CD4-positive, alpha-beta T cell treated with Interleukin-17A for 4 hours (primary cell): ENCODE measurements around the gene AKAP11.
A peak's percentile ranks its signal among the peaks of the same experiment; 100 is the strongest.

Source experiments
- DNase-seq: peaks from one replicate; pipeline ENCODE4 v3.0.0-alpha.2; 2020; ENCODE audit warnings: mixed read lengths

AKAP11 gene

GRCh38 chr13:42274386-42275097 is 2.6 kb downstream of the AKAP11 start:
- DNase-seq: no peak

GRCh38 chr13:42275098-42275471 is 3.1 kb downstream of the AKAP11 start:
- DNase-seq: no peak

- DNase-seq: no peak
Measured at GRCh38 chr13:42275506-42275905, 3.6 kb downstream of the AKAP11 start.

GRCh38 chr13:42276683-42277082 is 4.7 kb downstream of the AKAP11 start:
- no peak for DNase-seq

DNA sequence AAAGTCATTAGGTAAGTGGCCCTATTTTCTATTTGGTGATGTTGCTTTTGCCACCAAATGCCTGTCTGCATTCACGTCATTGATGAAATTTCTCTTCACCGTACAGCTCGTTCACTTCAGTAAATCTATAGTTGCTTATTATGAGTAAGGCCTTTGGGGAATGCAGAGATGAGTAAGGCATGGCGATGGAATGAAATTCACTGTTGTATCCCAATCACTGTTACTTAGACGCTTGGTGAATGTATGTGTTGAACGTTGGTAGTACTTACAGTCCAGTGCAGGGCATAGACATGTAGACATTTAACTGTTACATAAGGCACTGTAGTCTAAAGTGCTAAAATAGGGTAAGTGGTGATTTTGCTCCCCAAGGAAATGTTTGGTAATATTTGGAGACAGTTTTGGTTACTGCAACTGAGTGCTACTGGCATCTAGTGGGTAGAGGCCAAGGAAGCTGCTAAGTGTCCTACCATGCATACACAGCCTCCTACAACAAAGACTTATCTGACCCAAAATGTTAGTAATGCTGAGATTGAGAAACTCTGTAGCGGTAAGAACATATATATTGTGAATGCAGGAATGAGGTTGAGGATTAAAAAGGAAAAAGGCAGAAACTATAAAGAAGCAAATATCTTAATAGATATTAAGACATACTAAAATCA is 5.8 kb downstream of the AKAP11 start:
- no peak for DNase-seq

- peak; percentile 45 for DNase-seq
Measured at GRCh38 chr13:42279080-42279479, 7.1 kb downstream of the AKAP11 start.

DNA sequence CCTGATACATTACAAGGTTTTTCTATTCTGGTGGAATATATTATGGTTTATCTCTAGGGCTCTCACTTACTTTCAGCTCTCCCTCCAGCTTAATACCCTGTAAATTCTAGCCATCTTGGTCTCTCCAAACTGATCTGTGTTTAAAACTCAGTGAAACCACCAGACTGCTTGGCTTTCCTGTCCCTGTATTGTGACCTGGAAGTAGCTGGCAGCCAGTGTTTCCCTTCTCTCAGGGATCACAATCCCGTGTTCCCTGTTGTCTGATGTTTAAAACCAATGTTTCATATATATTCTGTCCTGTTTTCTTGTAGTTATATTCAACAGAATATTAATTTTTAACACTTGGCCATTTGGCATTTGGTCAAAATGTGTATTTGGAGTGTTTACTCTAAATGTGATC is 8.0 kb downstream of the AKAP11 start:
- DNase-seq: no peak

- DNase-seq: no peak
Measured at GRCh38 chr13:42280537-42280936, 8.6 kb downstream of the AKAP11 start.

GRCh38 chr13:42283574-42283973 is 11.6 kb downstream of the AKAP11 start:
- DNase-seq: no peak

GRCh38 chr13:42284068-42284467 is 12.1 kb downstream of the AKAP11 start:
- no peak for DNase-seq

GRCh38 chr13:42298392-42298791 is 26.4 kb downstream of the AKAP11 start:
- no peak for DNase-seq

DNA sequence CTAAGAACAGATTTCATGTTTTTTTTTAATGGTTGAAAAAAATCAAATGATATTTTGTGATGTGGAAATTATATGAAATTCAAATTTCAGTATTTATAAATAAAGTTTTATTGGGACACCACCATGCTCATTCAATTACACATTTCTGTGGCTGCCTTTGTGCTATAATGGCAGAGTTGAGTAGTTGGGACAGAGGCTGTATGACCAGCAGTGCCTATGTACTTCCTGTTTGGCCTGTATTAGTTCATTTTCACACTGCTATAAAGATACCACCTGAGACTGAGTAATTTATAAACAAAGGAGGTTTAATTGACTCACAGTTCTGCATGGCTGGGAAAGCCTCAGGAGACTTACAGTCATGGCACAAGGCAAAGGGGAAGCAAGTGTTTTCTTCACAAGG is 33.6 kb downstream of the AKAP11 start:
- DNase-seq: no peak

DNA sequence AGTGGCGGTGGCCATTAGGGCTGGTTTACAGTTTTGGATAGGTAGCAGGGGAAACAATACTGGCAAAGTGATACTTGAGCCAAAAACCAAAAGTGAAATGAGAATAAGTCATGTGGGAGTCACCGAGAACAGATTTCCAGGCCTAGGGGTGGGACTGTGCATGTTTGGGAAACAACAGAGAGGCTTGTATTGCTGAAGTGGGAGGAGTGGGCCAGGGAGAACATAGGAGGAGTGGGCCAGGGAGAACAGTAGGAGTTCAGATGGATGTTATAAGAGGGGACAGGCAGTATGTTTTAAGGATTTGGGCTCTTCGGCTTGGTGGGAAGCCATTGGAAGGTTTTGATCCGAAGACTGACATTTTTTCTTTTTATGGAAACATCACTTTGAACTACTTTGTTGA is 35.5 kb downstream of the AKAP11 start:
- no peak for DNase-seq

- DNase-seq: no peak
Measured at GRCh38 chr13:42312817-42313431, 41.0 kb downstream of the AKAP11 start.

DNA sequence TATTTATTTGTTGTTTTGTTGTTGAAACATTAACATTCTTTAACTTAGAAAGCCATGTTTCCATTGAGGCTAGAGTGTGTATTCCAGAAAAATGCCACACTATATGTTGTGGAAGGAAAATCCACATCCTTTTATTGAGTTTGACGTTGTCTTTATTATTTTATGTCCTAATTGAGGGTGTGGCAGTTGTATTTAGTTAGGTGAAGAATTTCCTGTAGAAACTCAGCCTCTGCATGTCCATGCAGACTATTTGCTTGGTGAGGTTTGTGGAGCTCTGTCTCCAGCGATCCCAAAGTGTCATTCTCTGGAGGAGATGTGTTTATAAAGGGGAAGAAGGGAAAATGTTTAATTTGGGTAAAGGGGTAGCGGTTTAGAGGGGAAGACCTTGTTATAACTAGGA is 46.6 kb downstream of the AKAP11 start:
- DNase-seq: no peak

- no peak for DNase-seq
Measured at GRCh38 chr13:42320375-42320787, 48.4 kb downstream of the AKAP11 start.

DNA sequence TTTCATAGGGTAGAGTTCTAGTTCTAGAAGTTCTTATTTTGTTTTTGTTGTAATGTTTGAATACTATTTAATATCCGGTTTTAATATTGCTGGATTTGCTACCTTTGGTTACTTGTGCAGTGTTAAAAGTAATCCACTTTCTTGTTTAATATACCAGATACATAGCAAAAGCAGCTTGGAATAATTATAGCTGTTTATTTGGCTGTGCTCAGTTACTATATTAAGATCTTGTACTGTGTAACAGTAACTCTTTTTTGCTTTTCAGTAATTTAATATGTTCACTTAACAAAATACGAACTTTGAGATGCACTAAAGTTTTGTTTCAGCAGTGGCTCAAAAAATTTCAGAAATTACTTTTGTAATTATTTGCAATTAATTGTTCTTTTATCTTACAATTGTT is 50.9 kb downstream of the AKAP11 start:
- no peak for DNase-seq

GRCh38 chr13:42324704-42325103 is 52.8 kb downstream of the AKAP11 start:
- no peak for DNase-seq

DNA sequence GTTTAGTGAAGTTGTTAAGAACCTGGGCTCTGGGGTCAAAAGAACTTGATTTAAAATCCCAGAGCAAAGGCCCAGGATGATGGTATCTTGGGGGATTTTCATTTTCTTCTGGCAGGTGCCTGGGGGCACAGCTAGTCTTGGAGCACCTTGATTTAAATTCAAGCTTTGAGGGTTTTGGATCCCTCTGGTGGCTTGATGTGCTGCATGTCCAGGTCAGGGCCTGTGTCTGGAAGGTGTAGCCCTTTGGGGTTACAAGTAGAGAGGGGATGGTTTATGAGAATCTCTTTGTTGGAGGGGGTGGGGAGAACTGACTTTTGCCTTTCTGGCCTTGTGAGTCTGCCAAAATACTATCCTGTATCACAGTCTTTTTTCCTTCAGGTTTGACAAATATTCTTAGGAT is 55.8 kb downstream of the AKAP11 start:
- DNase-seq: no peak

DNA sequence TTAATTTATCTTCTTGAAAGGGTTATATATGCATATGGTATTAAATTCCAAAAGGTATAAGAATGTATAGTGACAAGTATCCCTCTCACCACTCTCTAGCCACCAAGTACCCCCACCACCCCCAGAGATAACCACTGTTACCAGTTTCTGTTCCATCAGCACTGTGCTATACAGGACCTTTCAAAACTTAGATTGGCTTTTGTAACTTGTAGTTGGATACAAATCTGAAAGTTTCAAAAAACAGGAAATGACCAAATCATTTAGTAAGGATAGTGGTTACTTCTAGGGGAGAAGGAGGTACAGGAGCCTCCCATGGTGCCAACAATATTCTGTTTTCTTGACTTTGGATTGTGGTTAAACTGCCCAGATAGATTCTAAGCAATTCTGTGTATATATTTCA is 56.7 kb downstream of the AKAP11 start:
- DNase-seq: no peak

DNA sequence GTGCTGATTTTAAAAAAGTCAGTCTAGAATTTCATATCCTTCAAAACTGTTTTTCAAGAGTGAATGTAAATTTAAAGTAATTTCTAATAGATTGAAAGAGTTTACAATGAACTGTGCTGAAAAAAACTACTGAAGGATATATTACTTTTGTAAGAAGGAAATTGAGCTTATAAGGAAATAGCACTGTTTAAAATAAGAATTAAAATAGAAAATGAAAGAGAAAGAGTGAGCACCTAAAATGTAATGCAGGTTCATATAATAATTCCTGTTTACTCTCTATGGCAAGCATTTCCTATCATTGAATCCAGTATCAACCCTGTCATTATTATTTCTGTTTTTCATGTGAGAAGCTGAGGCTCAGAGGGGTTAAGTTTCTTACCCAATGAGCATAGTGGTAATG is 57.3 kb downstream of the AKAP11 start:
- DNase-seq: no peak

DNA sequence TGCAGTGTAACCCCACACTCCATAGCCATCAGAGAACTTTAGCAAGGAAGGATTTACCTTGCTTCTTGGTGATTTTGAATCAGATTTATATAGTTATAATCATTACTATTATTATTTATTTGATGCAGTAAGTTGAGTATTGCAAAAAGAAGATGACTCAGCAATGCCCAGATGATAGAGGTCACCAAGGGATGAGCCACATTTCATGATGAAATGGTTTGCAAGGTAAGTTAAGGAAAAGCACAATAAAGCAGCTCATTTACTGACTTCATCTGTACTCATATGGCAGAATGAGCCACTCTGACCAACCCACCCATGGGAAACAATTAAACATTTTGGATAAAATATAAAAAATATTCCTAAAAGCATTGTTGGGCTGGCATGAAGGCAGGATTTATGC is 59.1 kb downstream of the AKAP11 start:
- DNase-seq: no peak

GRCh38 chr13:42333613-42334328 is 61.8 kb downstream of the AKAP11 start:
- DNase-seq: no peak

DNA sequence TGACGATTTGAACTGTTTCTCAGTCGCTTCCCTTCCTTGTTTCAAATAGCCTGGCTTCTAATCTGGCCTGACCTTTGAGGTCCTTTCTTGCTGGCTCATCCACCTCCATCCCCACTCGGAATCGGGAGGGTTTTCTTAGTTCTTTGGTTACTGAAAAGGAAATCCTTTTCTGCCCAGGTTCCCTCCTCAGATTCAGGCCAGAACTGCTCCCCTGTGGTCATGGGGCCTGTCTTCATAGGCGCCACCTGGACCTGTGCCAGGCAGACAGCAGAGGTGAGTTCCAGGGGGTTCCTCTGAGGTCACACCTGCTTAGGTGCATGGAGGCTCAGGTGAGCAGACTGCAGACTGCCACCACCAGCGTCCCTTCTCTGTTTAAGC is 62.4 kb downstream of the AKAP11 start:
- DNase-seq: no peak
